Body of pancreas (tissue), 4 donors: ENCODE results near the gene CSTF1. TPM values are rescaled to one million over a fixed set of nuclear protein-coding genes. Genes with fewer than 3 reads are reported as not detected.

Experiments
- ATAC-seq: fragments of 150-250 bp; one replicate; pipeline ENCODE4 v1.9.1; 2016
- DNase-seq, 4 donors: peaks; one replicate each; pipeline ENCODE4 v3.0.0-alpha.2; 2019
- H3K27ac ChIP-seq, 4 donors: fragments of 200-600 bp; sonication (generic); 1 replicate in 3 of 4; 2 replicates in 1 of 4; pipeline versions ENCODE4 v1.5.1 to v1.6.1; 2016 to 2019; ENCODE audit warnings: mild to moderate bottlenecking in 1 of 4, mixed read lengths in 1 of 4, moderate library complexity in 1 of 4
- H3K27me3 ChIP-seq, 2 donors: fragments of 200-600 bp; sonication (generic); one replicate each; pipeline ENCODE4 v1.6.0; 2016; ENCODE audit warnings: mild to moderate bottlenecking in 1 of 2
- H3K36me3 ChIP-seq, 2 donors: fragments of 200-600 bp; sonication (generic); replicated peaks in 1 of 2; 2 replicates each; pipeline ENCODE4 v1.5.1; 2016; ENCODE audit warnings: low read depth in 2 of 2; ENCODE audit not compliant: insufficient read depth in 1 of 2
- H3K4me1 ChIP-seq: fragments of 200-600 bp; sonication (generic); one replicate; pipeline ENCODE4 v1.6.0; 2016
- H3K4me3 ChIP-seq, 2 donors: fragments of 200-600 bp; sonication (generic); 1 replicate in 1 of 2; 2 replicates in 1 of 2; pipeline ENCODE4 v1.5.1; 2016 to 2019
- H3K9me3 ChIP-seq, 3 donors: fragments of 200-600 bp; sonication (generic); 1 replicate in 2 of 3; 2 replicates in 1 of 3; pipeline ENCODE4 v1.5.1; 2016
- POLR2A ChIP-seq, 3 donors: fragments of 450-650 bp; IDR thresholded peaks; one replicate each; pipeline ENCODE4 v1.6.1; 2016; ENCODE audit warnings: antibody characterized with exemption in 3 of 3, mild to moderate bottlenecking in 2 of 3
- WGBS, 2 donors: methylation state at CpG; one replicate each; pipeline ENCODE4 v1.1.5; 2017; 5-methylcytosine and 5-hydroxymethylcytosine counted together
- intact Hi-C: fragments of 100-400 bp; cut with DNase I; formaldehyde crosslinking; loops from one replicate; pipeline ENCODE4 v1.15.1; 2023
- total RNA-seq, 2 donors: library from RNA; depleted of rRNA; stranded (reverse); fragments of >200 nt; gene quantifications; one replicate each; pipeline ENCODE4 v1.1.0, GENCODE V29; 2016
- TF ChIP-seq, protein P1 (sequence below), 7 experiments: fragments of 450-650 bp in 4 of 7; fragments of 200-600 bp in 3 of 7; sonication (generic) in 3 of 7; IDR thresholded peaks; one replicate each; pipeline ENCODE4 v1.5.1; 2016 to 2019; ENCODE audit warnings: antibody characterized with exemption in 7 of 7

The CSTF1 gene
- total RNA-seq, 2 donors from 2014 or later = 12.2 to 14.5 TPM

DNA sequence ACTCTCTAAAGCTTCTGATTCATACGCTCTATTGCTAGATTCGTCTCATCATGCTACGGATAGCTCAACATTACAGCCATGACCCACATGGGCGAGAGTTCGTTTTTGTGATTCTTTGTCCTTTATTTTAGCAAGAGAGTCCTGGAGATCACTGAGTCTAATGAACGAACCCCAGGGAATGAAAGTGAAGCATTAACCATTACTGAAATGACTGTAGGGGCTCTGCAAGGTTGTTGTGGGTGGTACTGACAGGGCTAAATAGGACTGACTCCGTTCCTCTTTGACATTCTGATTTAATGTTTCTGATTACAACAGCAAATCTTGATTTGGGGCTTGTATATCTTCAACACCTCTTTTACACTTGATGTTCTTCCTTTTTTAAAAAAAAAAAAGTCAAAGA is 62.3 kb downstream of the CSTF1 start:
- Histone ChIP-seq H3K9me3 (no peaks in the 10 kb centered on the region), H3K4me1 (no peaks in the 10 kb centered on the region), H3K27me3 (no peaks in the 10 kb centered on the region), H3K36me3 (no peaks in the 10 kb centered on the region), H3K27ac (no peak overlapping the region), H3K4me3 (no peak overlapping the region)
- 54 to 70% methylated on average over 7 of the region's 7 CpGs for WGBS, 2 donors
- DNase-seq (no peak), ATAC-seq (no peak)
- TF ChIP-seq, protein P1, sequence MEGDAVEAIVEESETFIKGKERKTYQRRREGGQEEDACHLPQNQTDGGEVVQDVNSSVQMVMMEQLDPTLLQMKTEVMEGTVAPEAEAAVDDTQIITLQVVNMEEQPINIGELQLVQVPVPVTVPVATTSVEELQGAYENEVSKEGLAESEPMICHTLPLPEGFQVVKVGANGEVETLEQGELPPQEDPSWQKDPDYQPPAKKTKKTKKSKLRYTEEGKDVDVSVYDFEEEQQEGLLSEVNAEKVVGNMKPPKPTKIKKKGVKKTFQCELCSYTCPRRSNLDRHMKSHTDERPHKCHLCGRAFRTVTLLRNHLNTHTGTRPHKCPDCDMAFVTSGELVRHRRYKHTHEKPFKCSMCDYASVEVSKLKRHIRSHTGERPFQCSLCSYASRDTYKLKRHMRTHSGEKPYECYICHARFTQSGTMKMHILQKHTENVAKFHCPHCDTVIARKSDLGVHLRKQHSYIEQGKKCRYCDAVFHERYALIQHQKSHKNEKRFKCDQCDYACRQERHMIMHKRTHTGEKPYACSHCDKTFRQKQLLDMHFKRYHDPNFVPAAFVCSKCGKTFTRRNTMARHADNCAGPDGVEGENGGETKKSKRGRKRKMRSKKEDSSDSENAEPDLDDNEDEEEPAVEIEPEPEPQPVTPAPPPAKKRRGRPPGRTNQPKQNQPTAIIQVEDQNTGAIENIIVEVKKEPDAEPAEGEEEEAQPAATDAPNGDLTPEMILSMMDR (IDR thresholded peaks at IDR 0.05) = no peak
- no peak for TF ChIP-seq POLR2A (IDR thresholded peaks at IDR 0.05)
- intact Hi-C loops = no loop called here

Other genes starting within 250 kb of the CSTF1 start
- gene MC3R, start 143.9 kb upstream of the CSTF1 start, total RNA-seq = not detected
- 10 to 100 TPM; 11.5 to 26.2 TPM for gene FAM210B, start 33.7 kb upstream of the CSTF1 start, total RNA-seq
- gene AURKA, start 430 bp upstream of the CSTF1 start, total RNA-seq = 1 to 10 TPM in 1 of 2 donors, under 1 TPM in 1; 0.66 to 1.0 TPM
- gene CASS4, start 19.6 kb downstream of the CSTF1 start, total RNA-seq = under 1 TPM in 1 of 2 donors, not detected in 1; 0.52 TPM
- gene RTF2, start 76.0 kb downstream of the CSTF1 start, total RNA-seq = 10 to 100 TPM; 22.1 to 29.1 TPM
- not detected for gene FAM209A, start 132.1 kb downstream of the CSTF1 start, total RNA-seq
- gene FAM209B, start 140.6 kb downstream of the CSTF1 start, total RNA-seq = not detected
- gene TFAP2C, start 236.7 kb downstream of the CSTF1 start, total RNA-seq = 1 to 10 TPM in 1 of 2 donors, under 1 TPM in 1; 0.52 to 2.3 TPM